K562 (cell line): ENCODE data around the gene SSH3. TPM values are rescaled to one million over a fixed set of nuclear protein-coding genes. Genes with fewer than 3 reads are reported as not detected.
A peak's percentile ranks its signal among the peaks of the same experiment; 100 is the strongest.

Source experiments
- PHF8 ChIP-seq: fragments of 200-600 bp; sonication (generic); IDR thresholded peaks from 2 replicates; pipeline ENCODE4 v1.6.1; 2012; ENCODE audit warnings: mixed run types, mild to moderate bottlenecking, inconsistent platforms, low read length, moderate library complexity, borderline replicate concordance
- SPI1 ChIP-seq: IDR thresholded peaks from 2 replicates; pipeline ENCODE4 v1.6.1; 2011; ENCODE audit warnings: low read depth, low read length, control low read depth, borderline replicate concordance
- polyA plus RNA-seq, 8 experiments: library from polyadenylated mRNA; depleted of rRNA in 4 of 8; stranded (reverse) in 5 of 8; unstranded in 3 of 8; fragments of >200 nt; fragmentation: Nextera tagmentation in 2 of 8; fragmentation: Illumina TruSeq in 1 of 8; extraction: Ambion mirVana in 2 of 8; extraction: Trizol in 1 of 8; gene quantifications; 2 replicates each; pipeline versions ENCODE4 v1.2.1 to v1.2.3, GENCODE V29; 2011 to 2014; ENCODE audit warnings: inconsistent platforms in 1 of 8, missing spikeins in 1 of 8
- total RNA-seq, 7 experiments: library from RNA; depleted of rRNA in 6 of 7; stranded (reverse); fragments of >200 nt in 6 of 7; fragmentation: Illumina TruSeq in 2 of 7; extraction: Trizol in 2 of 7; gene quantifications; 2 replicates each; pipeline versions ENCODE4 v1.2.1 to v1.2.3, GENCODE V29; 2011 to 2021; ENCODE audit warnings: low replicate concordance in 1 of 7
- TF ChIP-seq, protein P1 (sequence below): sonication (generic); formaldehyde crosslinking; IDR thresholded peaks from 2 replicates; pipeline ENCODE4 v1.8.0; 2022; ENCODE audit warnings: mild to moderate bottlenecking, missing genetic modification reagents
- TF ChIP-seq, protein P2 (sequence below): sonication (generic); formaldehyde crosslinking; IDR thresholded peaks from 2 replicates; pipeline ENCODE4 v1.8.0; 2022; ENCODE audit warnings: missing genetic modification reagents, mild to moderate bottlenecking, moderate library complexity, borderline replicate concordance
- TF ChIP-seq, protein P3 (sequence below), 2 experiments: fragments of 200-800 bp in 1 of 2; sonication (Bioruptor generic) in 1 of 2; sonication (generic) in 1 of 2; formaldehyde crosslinking in 1 of 2; IDR thresholded peaks in 1 of 2; conservative IDR thresholded peaks in 1 of 2; 2 replicates each; pipeline versions ENCODE4 v1.5.0 to v1.6.1; 2016 to 2020; ENCODE audit warnings: missing compliant biosample characterization in 1 of 2, missing genetic modification characterization in 1 of 2, missing genetic modification reagents in 1 of 2
- TF ChIP-seq, protein P4 (sequence below): fragments of 250-450 bp; sonication (Bioruptor Pico); IDR thresholded peaks from 2 replicates; pipeline ENCODE4 v1.5.0; 2020; ENCODE audit warnings: mild to moderate bottlenecking, borderline replicate concordance
- TF ChIP-seq, protein P5 (sequence below): fragments of 450-650 bp; formaldehyde crosslinking; IDR thresholded peaks from 2 replicates; pipeline ENCODE4 v1.4.0; 2022; ENCODE audit warnings: missing genetic modification characterization

The SSH3 gene
- total and polyA plus RNA-seq, 9 of the 15 experiments (the other 6 are each of a cell fraction or from before 2014, with no cell fraction given): 0.07 to 1.0 (median 0.24) TPM; not detected in 3

GRCh38 chr11:67268081-67268961 is 35.0 kb upstream of the SSH3 start (continued):
- TF ChIP-seq, protein P1, sequence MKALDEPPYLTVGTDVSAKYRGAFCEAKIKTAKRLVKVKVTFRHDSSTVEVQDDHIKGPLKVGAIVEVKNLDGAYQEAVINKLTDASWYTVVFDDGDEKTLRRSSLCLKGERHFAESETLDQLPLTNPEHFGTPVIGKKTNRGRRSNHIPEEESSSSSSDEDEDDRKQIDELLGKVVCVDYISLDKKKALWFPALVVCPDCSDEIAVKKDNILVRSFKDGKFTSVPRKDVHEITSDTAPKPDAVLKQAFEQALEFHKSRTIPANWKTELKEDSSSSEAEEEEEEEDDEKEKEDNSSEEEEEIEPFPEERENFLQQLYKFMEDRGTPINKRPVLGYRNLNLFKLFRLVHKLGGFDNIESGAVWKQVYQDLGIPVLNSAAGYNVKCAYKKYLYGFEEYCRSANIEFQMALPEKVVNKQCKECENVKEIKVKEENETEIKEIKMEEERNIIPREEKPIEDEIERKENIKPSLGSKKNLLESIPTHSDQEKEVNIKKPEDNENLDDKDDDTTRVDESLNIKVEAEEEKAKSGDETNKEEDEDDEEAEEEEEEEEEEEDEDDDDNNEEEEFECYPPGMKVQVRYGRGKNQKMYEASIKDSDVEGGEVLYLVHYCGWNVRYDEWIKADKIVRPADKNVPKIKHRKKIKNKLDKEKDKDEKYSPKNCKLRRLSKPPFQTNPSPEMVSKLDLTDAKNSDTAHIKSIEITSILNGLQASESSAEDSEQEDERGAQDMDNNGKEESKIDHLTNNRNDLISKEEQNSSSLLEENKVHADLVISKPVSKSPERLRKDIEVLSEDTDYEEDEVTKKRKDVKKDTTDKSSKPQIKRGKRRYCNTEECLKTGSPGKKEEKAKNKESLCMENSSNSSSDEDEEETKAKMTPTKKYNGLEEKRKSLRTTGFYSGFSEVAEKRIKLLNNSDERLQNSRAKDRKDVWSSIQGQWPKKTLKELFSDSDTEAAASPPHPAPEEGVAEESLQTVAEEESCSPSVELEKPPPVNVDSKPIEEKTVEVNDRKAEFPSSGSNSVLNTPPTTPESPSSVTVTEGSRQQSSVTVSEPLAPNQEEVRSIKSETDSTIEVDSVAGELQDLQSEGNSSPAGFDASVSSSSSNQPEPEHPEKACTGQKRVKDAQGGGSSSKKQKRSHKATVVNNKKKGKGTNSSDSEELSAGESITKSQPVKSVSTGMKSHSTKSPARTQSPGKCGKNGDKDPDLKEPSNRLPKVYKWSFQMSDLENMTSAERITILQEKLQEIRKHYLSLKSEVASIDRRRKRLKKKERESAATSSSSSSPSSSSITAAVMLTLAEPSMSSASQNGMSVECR (CRISPR knock-in tag): 0 out of 2 replicates have a peak, but pooled peaks have one; percentile 50
- no peak for TF ChIP-seq PHF8
- TF ChIP-seq SPI1: 0 out of 2 replicates have a peak, but pooled peaks have one; percentile 36
- TF ChIP-seq, protein P2, sequence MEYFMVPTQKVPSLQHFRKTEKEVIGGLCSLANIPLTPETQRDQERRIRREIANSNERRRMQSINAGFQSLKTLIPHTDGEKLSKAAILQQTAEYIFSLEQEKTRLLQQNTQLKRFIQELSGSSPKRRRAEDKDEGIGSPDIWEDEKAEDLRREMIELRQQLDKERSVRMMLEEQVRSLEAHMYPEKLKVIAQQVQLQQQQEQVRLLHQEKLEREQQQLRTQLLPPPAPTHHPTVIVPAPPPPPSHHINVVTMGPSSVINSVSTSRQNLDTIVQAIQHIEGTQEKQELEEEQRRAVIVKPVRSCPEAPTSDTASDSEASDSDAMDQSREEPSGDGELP: peak; percentile 47
- TF ChIP-seq, protein P3, sequence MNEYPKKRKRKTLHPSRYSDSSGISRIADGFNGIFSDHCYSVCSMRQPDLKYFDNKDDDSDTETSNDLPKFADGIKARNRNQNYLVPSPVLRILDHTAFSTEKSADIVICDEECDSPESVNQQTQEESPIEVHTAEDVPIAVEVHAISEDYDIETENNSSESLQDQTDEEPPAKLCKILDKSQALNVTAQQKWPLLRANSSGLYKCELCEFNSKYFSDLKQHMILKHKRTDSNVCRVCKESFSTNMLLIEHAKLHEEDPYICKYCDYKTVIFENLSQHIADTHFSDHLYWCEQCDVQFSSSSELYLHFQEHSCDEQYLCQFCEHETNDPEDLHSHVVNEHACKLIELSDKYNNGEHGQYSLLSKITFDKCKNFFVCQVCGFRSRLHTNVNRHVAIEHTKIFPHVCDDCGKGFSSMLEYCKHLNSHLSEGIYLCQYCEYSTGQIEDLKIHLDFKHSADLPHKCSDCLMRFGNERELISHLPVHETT (CRISPR knock-in tag; conservative IDR thresholded peaks at IDR 0.05 in 1 of 2, IDR thresholded peaks at IDR 0.05 in 1 of 2): peak in 1 of 2 experiments; percentile 54; a peak in 1 of 4 replicates
- TF ChIP-seq, protein P4, sequence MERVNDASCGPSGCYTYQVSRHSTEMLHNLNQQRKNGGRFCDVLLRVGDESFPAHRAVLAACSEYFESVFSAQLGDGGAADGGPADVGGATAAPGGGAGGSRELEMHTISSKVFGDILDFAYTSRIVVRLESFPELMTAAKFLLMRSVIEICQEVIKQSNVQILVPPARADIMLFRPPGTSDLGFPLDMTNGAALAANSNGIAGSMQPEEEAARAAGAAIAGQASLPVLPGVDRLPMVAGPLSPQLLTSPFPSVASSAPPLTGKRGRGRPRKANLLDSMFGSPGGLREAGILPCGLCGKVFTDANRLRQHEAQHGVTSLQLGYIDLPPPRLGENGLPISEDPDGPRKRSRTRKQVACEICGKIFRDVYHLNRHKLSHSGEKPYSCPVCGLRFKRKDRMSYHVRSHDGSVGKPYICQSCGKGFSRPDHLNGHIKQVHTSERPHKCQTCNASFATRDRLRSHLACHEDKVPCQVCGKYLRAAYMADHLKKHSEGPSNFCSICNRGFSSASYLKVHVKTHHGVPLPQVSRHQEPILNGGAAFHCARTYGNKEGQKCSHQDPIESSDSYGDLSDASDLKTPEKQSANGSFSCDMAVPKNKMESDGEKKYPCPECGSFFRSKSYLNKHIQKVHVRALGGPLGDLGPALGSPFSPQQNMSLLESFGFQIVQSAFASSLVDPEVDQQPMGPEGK (CRISPR knock-in tag): no peak
- TF ChIP-seq, protein P5, sequence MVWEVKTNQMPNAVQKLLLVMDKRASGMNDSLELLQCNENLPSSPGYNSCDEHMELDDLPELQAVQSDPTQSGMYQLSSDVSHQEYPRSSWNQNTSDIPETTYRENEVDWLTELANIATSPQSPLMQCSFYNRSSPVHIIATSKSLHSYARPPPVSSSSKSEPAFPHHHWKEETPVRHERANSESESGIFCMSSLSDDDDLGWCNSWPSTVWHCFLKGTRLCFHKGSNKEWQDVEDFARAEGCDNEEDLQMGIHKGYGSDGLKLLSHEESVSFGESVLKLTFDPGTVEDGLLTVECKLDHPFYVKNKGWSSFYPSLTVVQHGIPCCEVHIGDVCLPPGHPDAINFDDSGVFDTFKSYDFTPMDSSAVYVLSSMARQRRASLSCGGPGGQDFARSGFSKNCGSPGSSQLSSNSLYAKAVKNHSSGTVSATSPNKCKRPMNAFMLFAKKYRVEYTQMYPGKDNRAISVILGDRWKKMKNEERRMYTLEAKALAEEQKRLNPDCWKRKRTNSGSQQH (CRISPR knock-in tag): no peak
